ENCODE results near the gene CDC42. TPM values are rescaled to one million over a fixed set of nuclear protein-coding genes. Genes with fewer than 3 reads are reported as not detected.

CDC42 gene
- total and polyA plus RNA-seq, 7 donors, result 71.6 to 135 (median 119) TPM

DNA sequence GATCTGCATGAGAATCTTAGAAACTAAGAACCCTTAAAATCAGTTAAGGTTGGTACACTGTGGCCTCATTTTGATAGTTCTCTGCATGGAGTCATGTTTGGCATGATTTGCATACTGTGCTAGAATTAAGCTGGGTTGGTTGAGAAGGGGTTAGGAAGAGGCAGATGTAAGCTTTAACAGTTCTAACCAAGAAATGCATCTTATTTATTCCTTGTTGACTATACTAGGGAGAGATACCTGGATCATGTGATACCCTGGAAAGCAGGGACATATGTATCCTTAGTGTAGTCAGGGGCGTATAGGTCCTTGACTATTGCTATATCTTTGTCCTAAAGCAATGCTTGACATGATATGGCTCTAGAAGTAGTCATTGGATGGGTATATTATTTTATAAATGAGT lies 41.0 kb downstream of the CDC42 start:
- ATAC-seq, result no peak
- WGBS, 3 donors, result 97 to 100% (median 99%) methylated on average over 1 of the region's 1 CpG
- no peak for DNase-seq
- H3K36me3 ChIP-seq (ENCODE audit: insufficient read depth in 1 of 2, low read depth in 1 of 2), result peaks cover 6 to 71% of the 10 kb centered on the region in 2 donors
- no peak overlapping the region for H3K27ac ChIP-seq
- H3K4me1 ChIP-seq, result peaks cover 35% of the 10 kb centered on the region
- no peak overlapping the region for H3K4me3 ChIP-seq
- intact Hi-C loops (cut with DNase I), result no loop called here
- TF ChIP-seq, protein P1, sequence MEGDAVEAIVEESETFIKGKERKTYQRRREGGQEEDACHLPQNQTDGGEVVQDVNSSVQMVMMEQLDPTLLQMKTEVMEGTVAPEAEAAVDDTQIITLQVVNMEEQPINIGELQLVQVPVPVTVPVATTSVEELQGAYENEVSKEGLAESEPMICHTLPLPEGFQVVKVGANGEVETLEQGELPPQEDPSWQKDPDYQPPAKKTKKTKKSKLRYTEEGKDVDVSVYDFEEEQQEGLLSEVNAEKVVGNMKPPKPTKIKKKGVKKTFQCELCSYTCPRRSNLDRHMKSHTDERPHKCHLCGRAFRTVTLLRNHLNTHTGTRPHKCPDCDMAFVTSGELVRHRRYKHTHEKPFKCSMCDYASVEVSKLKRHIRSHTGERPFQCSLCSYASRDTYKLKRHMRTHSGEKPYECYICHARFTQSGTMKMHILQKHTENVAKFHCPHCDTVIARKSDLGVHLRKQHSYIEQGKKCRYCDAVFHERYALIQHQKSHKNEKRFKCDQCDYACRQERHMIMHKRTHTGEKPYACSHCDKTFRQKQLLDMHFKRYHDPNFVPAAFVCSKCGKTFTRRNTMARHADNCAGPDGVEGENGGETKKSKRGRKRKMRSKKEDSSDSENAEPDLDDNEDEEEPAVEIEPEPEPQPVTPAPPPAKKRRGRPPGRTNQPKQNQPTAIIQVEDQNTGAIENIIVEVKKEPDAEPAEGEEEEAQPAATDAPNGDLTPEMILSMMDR (IDR thresholded peaks at IDR 0.05), result no peak
- no peaks in the 10 kb centered on the region for H3K27me3 ChIP-seq (ENCODE audit: insufficient read depth in 3 of 3, low read length in 2 of 3)
- no peaks in the 10 kb centered on the region for H3K9me3 ChIP-seq

DNA sequence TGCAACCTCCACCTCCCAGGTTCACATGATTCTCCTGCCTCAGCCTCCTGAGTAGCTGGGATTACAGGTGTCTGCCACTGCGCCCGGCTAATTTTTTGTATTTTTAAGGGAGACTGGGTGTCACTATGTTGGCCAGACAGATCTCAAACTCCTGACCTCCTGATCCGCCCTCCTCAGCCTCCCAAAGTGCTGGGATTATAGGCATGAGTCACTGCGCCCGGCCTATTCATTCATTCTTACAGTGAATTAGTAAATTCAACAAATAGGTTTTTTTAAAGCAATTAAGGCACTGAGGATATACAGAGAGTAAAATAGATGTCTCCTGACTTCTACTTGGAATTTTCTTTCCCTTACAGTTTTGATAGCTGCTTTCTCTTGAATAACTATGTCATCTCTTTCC lies 43.5 kb downstream of the CDC42 start:
- ATAC-seq (no peak), DNase-seq (no peak)
- TF ChIP-seq, protein P1 (IDR thresholded peaks at IDR 0.05), result no peak
- Histone ChIP-seq H3K4me1 (peaks cover 13% of the 10 kb centered on the region), H3K27ac (no peak overlapping the region), H3K27me3 (ENCODE audit: insufficient read depth in 3 of 3, low read length in 2 of 3) (no peaks in the 10 kb centered on the region), H3K36me3 (ENCODE audit: insufficient read depth in 1 of 2, low read depth in 1 of 2) (peaks cover 3 to 81% of the 10 kb centered on the region in 2 donors), H3K4me3 (no peak overlapping the region), H3K9me3 (no peaks in the 10 kb centered on the region)
- WGBS, 3 donors, result 91 to 95% (median 94%) methylated on average over 5 of the region's 5 CpGs
- intact Hi-C loops (cut with DNase I), result no loop called here

DNA sequence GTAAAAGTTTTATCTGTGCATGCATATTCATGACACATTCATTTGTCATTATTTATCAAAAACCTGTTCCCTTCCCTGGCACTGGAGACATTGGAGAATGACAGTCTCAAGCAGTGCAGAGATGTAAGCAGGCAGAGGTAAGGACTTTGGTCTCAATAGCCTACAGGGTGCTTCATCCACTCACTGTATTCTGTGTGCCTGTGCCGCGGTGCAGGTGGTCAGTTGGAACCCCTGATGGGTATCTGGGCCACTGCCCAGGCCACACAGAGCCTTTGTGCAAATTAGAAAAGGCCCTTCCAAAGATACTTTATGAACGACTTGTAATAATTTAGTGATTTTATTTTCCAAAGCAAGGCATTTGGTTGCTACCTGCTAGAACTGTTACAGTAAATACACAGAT lies 44.0 kb downstream of the CDC42 start:
- Histone ChIP-seq H3K4me1 (peaks cover 9% of the 10 kb centered on the region), H3K9me3 (no peaks in the 10 kb centered on the region), H3K27ac (no peak overlapping the region), H3K4me3 (no peak overlapping the region), H3K27me3 (ENCODE audit: insufficient read depth in 3 of 3, low read length in 2 of 3) (no peaks in the 10 kb centered on the region), H3K36me3 (ENCODE audit: insufficient read depth in 1 of 2, low read depth in 1 of 2) (peaks cover 3 to 77% of the 10 kb centered on the region in 2 donors)
- WGBS, 3 donors, result 69 to 77% (median 71%) methylated on average over 3 of the region's 3 CpGs
- DNase-seq (no peak), ATAC-seq (no peak)
- TF ChIP-seq, protein P1 (IDR thresholded peaks at IDR 0.05), result no peak
- intact Hi-C loops (cut with DNase I), result no loop called here

DNA sequence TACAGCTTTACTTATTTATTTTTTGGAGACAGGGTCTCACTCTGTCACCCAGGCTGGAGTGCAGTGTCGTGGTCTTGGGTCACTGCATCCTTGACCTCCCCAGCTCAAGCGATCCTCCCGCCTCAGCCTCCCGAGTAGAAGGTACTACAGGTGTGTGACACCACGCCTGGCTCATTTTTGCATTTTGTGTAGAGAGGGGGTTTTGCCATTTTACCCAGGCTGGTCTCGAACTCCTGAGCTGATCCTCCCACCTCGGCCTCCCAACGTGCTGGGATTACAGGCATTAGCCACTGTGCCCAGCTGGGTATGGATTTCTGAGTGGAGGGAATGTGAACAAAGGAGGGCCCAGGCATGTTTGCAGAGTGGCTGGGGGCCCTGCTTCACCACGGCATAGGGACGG lies 46.2 kb downstream of the CDC42 start:
- Histone ChIP-seq H3K9me3 (no peaks in the 10 kb centered on the region), H3K27me3 (ENCODE audit: insufficient read depth in 3 of 3, low read length in 2 of 3) (no peaks in the 10 kb centered on the region), H3K4me3 (no peak overlapping the region), H3K27ac (no peak overlapping the region), H3K4me1 (peaks cover 9% of the 10 kb centered on the region), H3K36me3 (ENCODE audit: insufficient read depth in 1 of 2, low read depth in 1 of 2) (peaks cover 3 to 57% of the 10 kb centered on the region in 2 donors)
- intact Hi-C loops (cut with DNase I), result no loop called here
- TF ChIP-seq, protein P1 (IDR thresholded peaks at IDR 0.05), result no peak
- no peak for ATAC-seq
- 89 to 96% (median 90%) methylated on average over 10 of the region's 10 CpGs for WGBS, 3 donors
- DNase-seq, result no peak

DNA sequence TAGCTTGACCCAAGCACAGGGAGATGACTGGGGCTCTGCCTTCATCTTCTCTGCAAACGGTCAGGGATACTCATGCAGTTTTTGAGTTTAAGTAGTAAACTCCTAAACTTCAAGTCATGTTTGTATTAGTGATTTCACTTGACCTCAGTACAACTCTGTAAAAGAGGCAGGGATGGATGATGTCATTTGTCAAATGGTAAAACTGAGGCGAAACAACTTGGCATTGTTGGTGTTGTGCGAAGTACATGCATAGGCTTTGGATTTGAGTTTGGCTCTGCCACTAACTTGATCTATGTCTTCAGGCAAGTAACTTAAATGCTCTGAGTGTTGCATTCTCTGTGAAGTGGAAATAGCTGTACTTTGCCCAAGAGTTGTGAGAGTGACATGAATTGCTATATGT lies 47.7 kb downstream of the CDC42 start:
- no peaks in the 10 kb centered on the region for H3K27me3 ChIP-seq (ENCODE audit: insufficient read depth in 3 of 3, low read length in 2 of 3)
- WGBS, 3 donors, result 89 to 97% (median 90%) methylated on average over 3 of the region's 3 CpGs
- ATAC-seq (no peak), DNase-seq (no peak)
- no peaks in the 10 kb centered on the region for H3K9me3 ChIP-seq
- peaks cover 3 to 54% of the 10 kb centered on the region in 2 donors for H3K36me3 ChIP-seq (ENCODE audit: insufficient read depth in 1 of 2, low read depth in 1 of 2)
- H3K4me3 ChIP-seq, result no peak overlapping the region
- no peak overlapping the region for H3K27ac ChIP-seq
- TF ChIP-seq, protein P1 (IDR thresholded peaks at IDR 0.05), result no peak
- H3K4me1 ChIP-seq, result peaks cover 4% of the 10 kb centered on the region
- intact Hi-C loops (cut with DNase I), result loop anchor here (5.0 to 10.0 kb wide), 2 partner anchors 107 to 315 kb away; no protein-coding TSS in a partner anchor
